Stimulated activated CD4-positive, alpha-beta T cell treated with anti-CD3 and anti-CD28 coated beads, Interleukin-1b, Interleukin-23, amount 100 ng/mL, for 4 hours (primary cell): ENCODE results near the gene PRR22.

Experiments used
- DNase-seq, 2 donors: peaks; one replicate each; pipeline ENCODE4 v3.0.0-alpha.2; 2020; ENCODE audit warnings: low read depth in 2 of 2

Gene PRR22

DNA sequence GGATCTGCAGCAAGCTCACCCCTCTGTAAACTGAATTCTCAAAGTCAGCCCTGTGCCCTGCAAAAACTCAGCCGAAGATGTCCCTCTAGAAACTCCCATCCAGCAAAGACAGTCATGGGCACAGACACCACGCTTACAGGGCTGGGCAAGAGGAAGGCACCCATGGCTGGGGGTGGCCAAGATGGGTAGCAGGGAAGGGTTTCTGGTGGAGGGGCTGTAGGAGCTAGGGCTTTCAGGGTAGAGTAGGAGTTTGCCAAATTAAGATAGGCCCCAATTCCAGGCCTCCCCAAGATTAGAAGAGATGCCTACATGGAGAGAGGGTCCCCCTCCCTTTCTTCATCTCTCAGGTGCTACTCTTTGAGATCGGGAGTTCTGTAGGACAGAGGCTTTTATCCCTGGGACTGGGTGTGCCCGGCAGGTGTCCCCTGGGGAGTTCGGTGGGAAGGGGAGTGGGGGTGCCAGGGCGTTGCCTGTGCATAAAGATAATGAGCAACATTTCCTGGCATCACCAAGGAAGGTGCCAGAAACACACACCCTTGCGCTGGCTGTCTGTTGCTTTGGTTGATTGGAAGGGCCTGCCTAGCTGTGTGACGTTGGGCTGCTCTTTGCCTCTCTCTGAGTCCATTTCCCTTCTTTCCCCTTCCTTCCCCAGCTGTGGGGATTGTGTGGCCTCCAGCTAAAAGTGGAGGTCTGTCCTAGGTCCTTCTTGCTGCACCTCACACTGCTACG lies 29.7 kb upstream of the PRR22 start:
- no peak for DNase-seq

DNA sequence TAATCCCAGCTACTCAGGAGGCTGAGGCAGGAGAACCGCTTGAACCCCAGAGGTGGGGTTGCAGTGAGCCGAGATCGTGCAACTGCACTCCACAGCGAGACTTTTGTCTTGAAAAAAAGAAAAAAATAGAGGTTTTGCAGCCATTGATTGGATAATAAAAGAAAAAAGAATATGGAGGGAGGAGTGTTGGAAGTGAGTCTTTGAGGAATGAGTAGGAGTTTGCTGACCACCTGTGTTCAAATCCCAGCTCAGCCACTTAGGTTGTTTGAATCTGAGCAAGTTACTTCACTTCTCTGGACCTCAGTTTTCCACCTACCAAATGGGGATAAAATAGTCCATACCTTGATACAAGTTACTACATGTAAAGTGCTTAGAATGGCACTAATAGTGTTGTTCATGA lies 26.6 kb upstream of the PRR22 start:
- DNase-seq: no peak

DNA sequence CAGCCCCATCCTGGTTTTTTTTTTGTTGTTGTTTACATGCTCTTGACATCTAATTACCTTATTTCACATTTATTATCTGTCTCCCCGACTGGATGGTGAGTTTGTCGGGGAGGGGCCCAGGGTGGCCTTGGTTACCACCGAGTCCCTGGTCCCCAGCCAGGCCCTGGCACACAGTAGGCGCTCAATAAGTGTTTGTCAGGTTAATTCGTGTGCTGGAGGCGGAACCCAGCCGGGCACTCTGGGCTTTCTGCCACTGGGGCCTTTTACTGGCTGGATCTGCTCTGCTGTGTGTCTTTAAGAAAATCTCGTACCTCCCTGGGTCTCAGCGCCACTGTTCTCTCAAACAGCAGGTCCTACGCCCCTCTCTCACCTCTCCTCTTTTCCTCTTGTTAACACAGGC lies 24.9 kb upstream of the PRR22 start:
- no peak for DNase-seq

DNA sequence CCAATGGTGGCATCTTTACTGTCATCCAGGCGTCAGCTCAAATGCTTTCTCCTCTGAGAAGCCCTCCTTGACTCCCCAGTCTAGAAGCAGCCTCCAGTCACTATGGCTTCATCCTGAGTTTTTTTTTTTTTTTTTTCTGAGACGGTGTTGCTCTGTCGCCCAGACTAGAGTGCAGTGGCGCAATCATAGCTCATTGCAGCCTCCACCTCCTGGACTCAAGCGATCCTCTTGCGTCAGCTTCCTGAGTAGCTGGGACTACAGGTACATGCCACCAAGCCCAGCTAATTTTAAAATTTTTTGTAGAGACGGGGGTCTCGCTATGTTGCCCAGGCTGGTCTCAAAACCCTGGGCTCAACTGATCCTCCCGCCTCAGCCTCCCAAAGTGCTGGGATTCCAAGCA lies 24.5 kb upstream of the PRR22 start:
- DNase-seq: no peak

DNA sequence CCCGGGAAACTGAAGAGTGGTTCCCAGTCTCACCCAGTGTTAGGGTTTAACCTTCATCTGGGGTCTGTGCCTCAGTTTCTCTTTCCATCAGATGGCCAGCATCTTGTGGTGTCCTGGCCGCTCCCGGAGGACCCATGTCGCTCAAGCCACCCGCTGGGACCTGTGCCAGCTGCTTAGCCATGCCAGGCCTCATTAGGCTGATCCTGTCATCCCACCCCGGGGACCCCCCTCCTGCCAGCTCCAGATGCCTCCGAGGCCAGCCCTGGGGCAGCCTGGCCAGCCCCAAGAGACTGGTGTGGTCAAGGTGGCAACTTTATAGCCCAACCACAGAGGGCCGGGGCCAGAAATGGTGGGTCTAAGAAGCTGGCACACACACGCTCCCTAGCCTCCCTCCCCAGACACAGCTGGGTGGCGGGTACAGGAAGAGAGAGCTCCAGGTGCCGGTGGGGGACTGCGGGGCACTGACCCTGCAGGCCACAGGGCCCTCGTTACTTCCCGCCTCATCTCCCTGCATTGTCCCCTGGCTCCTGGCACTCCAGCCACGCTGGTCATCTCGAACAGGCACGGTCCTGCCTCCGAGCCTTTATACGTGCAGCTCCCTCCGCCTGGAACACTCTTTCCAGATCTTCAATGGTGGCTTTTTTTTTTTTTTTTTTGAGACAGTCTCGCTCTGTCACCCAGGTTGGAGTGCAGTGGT lies 23.7 kb upstream of the PRR22 start:
- no peak for DNase-seq

DNA sequence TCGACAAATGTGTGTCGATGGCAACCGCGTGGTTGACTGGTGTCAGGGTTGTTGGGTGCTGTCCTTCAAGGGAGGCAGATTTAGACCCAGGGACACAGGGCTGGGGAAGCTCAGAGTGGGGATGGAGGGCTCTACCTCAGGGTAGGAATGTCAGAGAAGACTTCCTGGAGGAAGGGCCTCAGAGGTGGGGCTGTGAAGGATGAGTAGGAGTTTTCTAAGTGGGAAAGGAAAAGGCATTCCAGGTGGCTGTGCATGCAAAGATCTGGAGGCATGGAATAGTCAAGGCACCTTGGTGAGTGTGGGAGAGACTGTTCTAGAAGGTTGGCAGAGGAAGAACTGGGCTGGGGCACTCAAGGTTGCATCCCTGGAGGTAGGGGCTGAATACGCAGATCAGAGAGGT lies 22.4 kb upstream of the PRR22 start:
- no peak for DNase-seq

DNA sequence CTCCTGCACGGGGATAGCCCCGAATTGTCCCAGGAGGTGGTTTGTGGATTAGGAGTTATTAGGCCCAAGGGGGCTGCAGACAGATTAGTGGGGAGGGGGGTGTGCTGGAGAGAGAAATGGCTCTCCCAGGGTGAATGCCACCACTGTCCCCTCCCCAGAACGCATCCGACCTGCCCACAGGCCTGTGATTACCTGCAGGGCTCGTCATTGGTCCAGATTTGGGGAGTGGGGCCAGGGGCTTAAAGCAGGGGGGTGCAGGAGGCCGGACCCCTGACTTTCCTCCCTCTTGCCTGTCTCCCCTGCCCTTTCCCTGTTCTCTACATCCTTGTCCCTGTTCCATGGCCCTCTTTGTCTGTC lies 21.6 kb upstream of the PRR22 start:
- DNase-seq: no peak

DNA sequence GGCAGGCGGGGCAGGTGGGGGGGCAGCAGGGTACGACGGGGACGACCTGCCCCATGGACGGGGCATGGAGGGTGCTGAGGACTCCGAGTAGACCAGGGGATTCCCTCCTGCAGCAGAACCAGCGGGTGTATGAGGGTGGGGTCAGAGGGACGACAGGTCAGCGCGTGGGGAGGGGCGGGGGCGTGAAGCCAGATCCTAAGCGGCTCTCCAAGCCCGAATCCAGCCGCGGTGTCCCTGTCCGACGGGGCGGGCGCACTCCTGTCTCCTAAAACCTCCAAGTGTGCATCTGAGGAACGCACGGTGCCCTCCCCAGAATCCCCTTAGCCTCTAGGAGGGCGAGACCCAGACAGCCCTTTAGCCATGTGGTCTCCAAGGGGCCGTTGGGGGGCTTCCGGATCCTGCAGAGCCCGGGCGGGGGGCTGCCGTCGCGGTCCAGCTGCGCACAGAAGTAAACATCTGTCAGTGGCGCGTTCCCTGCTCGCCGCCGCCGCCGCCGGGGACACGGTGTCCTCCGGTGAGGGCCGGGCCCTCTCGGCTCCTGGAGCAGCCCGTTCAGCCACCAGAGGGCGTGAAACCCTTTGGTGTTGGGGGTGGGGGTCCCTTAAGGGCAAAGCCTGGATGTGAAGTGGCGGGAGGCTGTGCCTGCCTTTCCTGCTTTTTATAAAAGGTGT lies 21.1 kb upstream of the PRR22 start:
- DNase-seq: peak; percentile 53 to 57

DNA sequence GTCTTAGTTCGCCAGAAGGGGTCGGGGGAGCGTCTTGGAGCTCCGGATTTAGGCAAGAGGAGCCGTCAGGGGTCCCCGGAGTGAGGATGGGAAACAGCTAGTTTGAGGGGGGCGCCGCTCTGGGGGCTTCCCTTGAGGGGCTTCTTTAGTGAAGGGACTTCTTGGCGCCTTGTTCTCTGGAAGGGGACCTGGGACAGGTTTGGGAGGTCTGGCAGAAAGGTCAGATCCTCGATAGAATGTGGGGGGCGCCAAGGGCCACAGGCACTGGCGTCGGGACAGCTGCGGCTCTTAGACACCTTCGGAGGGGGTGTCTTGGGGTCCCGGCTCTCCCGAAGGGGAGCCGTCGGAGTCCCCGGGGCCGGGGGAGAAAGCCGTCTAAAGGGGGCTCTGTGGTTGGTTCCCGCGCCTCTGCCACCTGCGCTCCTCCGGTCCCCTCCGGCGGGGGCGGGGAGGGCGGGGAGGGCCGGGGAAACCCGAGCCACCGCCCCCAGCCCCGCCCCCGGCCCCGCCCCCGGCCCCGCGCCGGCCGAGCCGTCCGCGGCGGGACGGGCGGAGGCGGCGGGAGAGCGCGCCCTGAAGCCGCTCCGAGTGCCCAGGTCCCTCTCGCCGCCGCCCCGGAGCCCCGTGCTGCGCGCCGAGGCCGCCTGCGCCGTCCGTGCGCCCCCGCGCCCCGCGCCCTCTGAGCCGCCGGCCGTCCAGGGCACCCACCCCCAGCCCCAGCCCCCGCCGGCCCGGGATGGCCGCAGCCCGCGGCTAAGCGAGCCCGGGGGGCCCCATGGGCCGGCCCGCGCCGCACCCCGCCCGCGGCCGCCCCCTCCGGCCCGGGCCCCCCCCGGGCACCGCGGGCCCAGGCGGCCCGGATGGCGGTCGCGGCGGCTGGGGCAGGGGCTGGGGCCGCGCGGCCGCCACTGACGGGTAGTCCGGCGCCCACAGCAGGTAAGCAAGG lies 20.2 kb upstream of the PRR22 start, which contains the start of gene NRTN:
NRTN (plus strand) TSS at position 552 of the 946 bp plus-strand sequence. CDS start 19,099 bp downstream, outside the sequence.
- DNase-seq: peak; percentile 41 to 55

DNA sequence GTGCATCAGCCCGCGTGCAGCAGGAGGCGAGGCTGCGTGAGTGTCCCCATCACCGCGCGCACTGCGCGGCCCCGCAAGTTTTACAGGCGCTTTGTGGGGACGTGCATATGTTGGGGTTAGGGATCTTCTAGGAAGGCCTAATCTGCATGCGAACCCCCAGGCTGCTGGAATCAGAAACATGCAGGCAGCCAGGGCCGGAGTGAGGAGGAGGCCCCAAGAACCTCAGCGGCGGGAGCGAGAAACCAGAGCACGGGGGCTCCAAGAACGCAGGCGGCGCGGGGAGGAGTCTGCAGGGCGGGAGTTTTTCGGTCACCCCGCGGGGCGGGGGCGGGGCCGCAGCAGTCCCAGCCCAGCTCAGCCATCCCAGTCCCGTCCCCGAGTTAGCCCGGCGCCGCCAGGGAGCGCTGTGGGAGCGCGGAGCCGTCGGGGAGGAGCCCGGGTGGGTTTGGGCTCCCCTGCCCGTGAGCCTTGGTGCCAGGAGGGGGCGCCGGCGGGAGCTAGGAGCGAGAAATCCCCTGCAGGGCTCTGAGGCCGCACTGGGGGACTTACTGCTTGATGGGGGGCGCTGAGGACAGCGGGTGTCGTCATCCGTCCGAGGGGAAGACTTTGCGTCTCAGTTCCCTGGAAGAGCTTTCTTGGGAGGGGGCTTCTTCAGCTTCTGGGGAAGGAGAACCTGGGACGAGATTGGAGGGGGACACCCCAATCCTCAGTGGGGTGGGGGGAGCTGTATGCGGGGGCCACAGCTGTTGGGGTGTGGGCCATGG lies 19.4 kb upstream of the PRR22 start:
- peak; percentile 83 to 93 for DNase-seq

DNA sequence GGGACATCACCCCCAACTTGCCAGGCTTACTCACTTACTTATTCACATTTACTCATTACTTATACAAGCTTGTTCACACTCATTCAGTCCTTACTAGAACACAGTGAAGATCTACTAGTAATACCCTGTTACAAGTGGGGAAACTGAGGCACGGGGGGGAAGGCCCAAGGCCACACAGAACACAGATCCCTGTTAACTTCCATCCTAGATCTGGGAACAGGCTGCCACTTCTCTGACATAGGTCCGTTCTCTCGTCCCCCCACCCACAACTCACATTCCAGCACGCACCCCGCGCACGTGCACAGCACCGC lies 18.9 kb upstream of the PRR22 start:
- DNase-seq: no peak

DNA sequence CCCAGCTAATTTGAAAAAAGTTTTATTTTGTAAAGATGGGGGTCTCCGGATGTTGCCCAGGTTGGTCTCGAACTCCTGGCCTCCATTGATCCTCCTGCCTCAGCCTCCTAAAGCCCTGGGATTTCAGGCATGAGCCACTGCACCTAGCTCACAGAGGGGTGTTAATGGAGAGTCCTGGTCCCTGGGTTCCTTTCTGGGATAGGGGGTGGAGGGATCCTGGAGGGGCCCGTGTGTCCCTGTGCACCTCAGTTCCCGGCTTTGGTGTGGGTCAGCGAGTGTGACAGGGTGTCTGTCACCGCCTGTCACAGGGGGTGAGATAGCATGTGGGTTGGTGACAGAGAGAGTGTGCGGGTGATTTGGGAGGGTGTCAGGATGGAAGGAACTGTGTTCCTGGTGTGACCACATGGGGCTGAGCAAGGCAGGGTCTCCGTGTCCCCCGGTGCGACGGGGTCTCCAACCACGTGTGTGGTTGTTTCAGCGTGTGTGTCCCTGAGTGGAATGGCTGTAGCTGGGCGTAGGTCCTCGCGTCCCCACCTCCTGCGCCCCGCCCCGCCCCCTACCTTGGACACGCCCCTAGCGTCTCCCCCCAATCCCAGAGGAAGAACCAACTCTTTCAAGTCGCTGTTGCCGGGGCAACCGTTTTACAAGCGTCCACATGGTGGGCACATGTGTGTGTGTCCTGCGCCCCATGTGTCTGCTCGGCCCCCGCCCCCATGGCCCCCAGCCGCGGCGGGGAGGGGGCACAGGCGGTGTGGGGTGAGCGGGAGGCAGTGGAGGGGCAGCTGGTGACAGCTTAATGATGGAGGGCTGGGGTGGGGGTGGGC lies 17.5 kb upstream of the PRR22 start:
- no peak for DNase-seq

DNA sequence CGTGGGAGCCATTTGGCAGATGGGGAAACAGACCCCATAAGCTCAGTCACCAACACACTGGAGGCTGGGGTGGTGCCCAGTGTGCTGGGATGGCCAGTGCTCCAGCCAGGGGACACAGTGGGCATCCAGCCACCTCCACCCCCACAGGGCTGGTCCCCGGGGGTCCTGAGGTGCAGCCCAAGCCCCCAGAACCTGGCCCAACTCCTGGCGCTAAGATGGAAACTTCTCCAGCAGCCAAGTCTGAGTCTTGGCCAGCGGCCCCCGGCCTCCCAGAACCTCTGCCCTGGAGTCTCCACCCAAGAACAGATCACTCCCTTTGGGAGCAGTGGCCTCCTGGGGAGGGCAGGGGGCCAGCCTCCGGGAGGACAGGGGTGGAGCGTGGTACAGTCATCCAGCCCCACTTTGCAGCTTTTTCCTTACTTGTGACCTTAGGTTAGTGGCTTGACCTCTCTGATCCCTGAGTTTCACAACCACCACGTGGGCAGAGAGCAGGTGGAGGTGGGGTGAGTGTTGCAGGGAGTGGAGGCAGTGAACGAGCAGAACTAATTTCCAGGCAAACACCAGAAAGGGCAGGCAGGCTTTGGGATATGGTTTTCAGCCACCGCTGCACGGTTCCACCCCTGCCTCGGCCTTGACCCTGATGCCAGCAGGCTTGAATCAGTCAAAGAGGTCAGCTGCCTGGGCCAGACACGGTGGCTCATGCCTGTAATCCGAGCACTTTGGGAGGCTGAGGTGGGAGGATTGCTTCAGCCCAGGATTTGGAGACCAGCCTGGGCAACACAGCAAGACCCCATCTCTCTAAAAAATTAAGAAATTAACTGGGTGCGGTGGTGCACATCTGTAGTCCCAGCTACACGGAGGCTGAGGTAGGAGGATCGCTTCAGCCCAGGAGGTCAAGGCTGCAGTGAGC lies 16.1 kb upstream of the PRR22 start:
- no peak for DNase-seq

DNA sequence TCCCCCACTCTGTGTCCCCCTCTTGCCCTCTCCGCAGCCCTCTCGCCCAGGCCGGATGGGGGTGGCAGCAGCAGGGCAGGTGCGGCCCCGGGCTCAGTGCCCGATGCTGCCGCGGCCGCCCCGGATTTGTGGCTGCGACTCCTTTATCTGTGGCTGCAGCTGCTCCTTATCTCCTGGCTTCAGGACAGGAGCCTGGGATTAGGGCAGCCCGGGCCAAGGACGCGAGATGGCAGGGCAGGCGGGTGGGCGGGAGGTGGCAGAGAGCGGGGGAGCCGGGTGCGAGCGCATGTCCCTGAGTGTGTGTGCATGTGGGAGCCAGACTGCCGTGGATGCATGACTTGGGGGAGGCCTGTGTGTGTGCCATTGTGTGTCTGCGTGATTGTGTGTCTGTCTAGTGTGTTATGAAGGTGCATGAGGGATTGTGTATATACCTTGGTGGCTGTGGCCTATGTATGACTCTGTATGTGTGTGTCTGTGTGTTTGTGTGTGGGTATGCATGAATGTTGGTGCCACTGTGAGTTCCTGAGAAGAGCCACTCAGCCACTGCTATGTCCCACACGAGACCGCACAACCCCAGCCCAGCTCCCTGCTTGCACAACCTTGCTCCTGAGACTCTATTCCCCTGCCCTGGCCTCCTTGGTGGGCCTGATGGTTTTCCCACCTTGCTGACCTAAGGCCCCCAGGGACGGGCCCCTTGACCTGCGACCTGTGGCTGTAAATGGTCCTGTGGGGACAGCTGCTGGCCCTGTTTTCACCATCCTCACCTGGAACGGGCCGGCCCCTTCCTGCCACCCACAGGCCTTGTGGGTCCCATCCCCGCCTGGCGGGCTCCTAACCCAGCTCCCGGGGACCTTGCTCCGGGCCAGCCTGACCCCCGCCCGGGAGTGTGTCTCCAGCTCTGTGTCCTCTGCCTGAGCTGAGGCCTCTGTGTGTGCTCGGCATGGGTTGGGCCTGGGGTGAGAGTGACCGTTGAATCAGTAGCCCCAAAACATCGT lies 15.0 kb upstream of the PRR22 start:
- no peak for DNase-seq

DNA sequence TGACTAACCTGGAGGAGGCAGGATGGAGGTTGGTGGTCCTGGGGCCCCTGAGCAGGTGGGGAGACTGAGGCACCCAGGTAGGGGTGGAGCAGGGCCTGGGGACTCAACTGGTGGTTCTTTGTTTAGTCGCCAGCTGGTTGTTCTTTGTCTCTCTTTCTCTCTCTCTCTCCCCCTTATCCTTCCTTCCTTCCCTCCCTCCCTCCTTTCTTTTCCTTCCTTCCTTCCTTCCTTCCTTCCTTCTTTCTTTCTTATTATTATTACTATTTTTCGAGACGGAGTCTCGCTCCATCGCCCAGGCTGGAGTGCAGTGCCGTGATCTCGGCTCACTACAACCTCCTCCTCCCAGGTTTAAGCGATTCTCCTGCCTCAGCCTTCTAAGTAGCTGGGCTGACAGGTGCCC lies 13.7 kb upstream of the PRR22 start:
- DNase-seq: no peak

DNA sequence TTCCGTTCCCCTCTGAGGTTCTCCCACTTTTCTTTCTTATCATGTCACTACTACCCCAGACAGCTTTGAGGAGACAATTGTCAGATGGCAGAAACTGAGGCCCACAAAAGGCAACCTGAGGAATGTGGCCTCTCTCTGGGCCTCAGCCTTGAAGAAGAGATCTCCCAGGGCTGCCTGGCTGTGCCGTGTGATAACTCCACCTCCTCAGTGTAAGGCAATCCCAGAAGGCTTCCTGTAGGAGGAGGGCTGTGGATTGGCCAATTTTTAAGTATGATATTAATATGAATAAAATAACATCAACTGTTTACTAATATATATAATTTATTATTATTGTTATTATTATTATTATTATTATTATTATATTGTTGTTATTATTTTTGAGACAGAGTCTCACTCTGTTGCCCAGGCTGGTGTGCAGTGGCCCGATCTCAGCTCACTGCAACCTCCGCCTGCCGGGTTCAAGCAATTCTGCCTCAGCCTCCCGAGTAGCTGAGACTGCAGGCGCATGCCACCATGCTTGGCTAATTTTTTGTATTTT lies 10.9 kb upstream of the PRR22 start:
- no peak for DNase-seq

DNA sequence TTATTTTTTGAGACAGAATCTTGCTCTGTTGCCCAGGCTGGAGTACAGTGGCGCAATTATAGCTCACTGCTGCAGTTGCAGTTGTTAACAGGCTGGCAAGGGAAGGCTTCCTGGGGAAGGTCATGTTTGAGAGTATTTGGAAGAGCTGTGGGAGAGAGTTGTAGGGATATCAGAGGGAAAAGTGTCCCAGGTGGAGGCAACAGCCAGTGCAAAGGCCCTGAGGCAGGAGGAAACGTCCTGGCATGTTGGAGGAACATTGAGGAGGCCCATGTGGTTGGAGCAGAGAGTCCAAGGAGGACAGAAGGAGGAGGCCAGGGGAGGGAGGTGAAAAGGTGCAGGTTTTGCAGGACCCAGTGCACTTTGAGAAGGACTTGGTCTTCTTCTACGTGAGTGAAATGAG lies 8.6 kb upstream of the PRR22 start:
- DNase-seq: no peak

DNA sequence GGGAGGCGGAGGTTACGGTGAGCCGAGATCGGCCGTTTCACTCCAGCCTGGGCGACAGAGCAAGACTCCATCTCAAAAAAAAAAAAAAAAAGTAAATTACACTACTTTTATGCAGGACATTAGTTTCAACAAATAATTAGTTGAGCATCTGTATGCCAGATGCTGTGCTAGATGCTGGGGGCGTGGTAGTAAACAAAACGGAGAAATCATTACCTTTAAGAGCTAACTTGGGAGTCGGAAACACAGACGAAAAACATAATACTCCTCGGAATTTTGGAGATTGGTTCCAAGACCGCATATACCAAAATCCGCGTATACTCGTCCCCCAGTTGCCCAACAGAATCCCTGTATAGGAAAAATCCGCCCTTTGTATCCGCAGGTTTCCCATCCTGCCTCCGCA lies 7.7 kb upstream of the PRR22 start:
- no peak for DNase-seq
